HG03095 (cell line): Measurements from ENCODE around the gene LIM2.
A peak's percentile ranks its signal among the peaks of the same experiment; 100 is the strongest.
"Not testable (repeated sequence)": the region's sequence is repeated elsewhere in the genome, so short reads cannot be mapped to it uniquely, and the experiment has no call there.

Experiments
- ATAC-seq: cut with Tn5 transposase; IDR thresholded peaks from one replicate; pipeline ENCODE4 v1.9.1; 2021; ENCODE audit warnings: moderate library complexity; ENCODE audit not compliant: unreplicated experiment

The LIM2 gene

DNA sequence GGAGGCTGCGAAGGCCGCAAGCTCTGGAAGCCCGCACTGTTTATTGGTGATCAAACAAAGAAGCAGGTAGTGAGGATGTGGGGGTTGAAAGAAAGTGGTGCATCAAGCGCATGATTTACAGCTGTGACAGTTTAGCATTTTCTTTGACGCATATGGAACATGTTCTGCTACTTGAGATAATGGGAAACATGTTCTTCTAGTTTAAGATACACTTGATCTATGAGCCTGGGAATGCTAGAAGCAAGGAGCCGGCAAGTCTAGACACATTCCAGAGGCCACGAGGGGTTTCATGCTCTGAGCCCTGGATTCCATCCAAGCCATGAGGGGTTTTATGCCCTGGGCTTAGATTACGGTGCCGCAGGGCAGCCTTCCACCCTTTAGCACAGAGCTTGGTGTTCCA lies 9.7 kb upstream of the LIM2 start:
- ATAC-seq: not testable (repeated sequence)

DNA sequence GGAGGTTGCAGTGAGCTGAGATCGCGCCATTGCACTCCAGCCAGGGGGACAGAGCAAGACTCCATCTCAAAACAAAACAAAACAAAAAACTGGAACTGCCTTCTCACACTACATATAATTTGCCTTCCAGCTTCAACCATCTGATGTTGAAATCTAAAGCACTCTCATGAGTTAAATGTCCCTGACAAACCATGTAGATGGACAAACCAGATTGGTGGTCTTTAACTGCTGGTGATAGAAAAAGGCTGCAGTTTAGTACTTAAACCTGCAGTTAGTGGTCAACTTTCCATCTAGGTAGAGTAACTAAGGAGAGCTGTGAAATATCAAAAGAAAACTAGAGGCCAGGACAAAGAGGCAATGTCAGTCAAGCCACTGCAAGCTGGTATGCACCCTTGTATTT lies 8.4 kb upstream of the LIM2 start:
- no peak for ATAC-seq

DNA sequence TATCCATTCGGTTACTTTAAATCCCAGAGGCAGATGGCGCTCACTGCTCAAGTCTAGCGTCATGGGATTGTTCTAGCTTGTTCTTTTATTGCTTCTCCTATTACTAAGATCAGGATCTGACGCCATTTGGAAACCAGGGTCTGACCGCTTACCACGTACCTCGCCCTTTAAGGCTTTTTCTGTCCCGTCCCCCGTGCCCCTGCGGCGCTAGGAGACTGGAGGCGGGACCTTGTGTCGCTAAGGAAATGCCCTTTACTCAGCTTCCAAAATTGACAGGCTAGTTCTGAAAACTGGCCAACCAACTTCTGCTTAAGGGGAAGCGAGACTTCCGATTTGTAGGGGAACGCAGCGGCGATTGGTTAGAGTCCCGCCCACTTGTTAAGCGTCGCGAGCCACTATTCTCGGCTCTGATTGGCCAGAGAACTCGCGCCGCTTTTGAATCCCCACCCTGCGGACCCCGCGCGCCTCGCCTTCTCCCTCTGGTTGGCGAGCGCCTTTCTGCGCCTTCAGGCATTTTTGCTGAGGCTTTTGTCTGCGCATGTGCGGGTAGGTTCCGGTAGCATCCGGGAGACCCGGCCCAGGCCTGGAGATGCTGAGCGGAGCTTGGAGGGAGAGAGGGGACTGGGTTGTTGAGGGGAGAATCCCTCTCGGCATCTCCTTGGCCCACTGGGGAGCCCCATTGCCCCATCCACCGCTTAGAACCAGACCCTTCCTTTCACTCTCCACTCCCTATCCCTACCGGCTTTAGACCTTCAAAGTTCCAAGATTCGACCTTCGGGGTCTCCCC lies 6.5 kb upstream of the LIM2 start:
- ATAC-seq: peak; percentile 78

DNA sequence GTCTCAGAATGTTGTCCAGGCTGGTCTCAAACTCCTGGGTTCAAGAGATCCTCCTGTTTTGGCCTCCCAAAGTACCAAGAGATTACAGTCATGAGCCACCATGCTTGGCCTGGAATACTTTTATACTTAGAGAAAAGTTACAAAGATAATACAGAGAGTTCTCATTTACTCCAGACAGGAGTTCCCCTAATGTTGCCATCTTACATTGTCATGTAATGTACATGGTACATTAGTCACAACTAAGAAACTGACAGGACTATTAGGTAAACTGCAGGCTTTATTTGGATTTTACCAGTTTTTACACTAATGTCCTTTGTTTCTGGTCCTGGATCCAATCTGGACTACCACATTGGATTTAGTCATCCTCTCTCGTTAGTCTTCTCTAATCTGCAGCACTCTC lies 4.9 kb upstream of the LIM2 start:
- no peak for ATAC-seq

- no peak for ATAC-seq
Measured at GRCh38 chr19:51391073-51391611, 3.4 kb upstream of the LIM2 start.

- no peak for ATAC-seq
Measured at GRCh38 chr19:51389143-51389542, 1.4 kb upstream of the LIM2 start.

- ATAC-seq: no peak
Measured at GRCh38 chr19:51386882-51387520, 773 bp downstream of the LIM2 start.

- no peak for ATAC-seq
Measured at GRCh38 chr19:51382004-51382403, 5.8 kb downstream of the LIM2 start.

- ATAC-seq: no peak
Measured at GRCh38 chr19:51380379-51380778, 7.4 kb downstream of the LIM2 start.

DNA sequence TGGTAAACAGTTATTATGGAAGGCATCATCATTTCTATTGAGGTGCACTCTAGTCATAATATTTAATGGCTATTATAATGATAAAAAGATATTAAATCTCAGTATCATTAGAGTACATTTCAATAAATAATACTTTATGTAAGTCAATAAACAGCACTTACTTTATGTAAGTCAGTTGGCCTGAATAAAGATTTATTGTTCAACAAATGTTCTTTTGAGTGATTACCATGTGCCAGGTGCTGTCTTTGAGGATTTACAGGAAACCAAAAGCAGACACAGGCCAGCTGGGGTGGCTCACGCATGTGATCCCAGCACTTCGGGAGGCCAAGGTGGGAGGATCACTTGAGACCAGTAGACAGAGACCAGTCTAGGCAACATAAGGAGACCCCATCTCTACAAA lies 10.4 kb downstream of the LIM2 start:
- no peak for ATAC-seq

DNA sequence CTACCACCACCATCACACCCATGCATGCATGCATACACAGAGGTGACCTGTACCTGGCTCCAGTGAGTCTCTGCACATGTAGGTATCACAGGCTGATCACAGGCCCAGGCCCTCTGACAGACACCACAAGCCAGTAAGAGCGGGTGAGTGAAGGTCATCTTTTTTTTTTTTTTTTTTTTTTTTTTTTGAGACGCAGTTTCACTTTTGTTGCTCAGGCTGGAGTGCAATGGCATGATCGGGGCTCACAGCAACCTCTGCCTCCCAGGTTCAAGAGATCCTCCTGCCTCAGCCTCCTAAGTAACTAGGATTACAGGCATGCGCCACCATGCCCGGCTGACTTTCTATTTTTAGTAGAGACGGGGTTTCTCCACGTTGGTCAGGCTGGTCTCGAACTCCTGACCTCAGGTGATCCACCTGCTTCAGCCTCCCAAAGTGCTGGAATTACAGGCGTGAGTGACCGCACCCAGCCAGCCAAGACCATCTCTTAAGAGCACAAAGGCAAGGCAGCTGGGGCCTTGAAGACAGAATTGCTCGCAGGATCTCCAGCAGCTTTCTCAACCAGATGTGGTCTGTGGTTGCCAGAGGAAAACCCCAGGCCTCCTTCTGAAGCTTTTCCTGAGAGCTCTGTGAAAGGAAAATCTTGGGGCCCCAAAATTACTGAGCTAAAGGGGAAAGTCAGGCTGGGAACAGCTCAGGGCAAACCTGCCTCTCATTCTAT lies 12.1 kb downstream of the LIM2 start:
- no peak for ATAC-seq

- no peak for ATAC-seq
Measured at GRCh38 chr19:51372649-51373504, 14.9 kb downstream of the LIM2 start, which contains the start of gene NKG7. Gene NKG7 (minus strand): TSS chr19:51372654. CDS start chr19:51372535, 119 bp downstream.

DNA sequence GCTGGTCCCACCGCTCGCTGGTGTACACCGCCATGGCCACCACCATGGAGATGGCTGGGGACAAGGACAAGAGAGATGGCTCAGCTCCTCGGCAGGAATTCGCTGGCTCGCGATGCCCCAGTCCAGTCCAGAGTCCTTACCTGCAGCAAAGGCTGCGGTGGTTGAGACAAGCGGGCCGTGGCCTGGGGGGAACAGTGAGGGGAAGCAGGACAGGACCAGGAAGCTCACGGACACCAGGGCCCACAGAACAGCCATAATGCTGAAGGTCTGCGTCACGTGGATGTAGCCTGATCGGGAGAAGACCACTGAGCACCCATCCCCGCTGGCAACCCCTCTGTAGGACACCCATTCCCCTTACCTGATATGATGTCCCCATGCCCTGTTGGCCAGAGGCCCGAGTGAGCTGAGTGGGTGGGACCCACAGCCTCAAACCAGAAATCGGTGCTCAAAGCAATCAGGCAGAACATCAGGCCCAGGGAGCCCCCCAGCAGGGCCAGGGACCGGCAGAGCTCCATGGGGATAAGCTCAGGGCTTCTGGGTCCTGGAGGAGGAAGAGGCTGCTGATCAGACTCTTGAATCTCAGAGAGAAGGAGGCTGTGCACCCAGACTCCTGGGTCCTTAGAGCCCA lies 15.6 kb downstream of the LIM2 start:
- no peak for ATAC-seq

DNA sequence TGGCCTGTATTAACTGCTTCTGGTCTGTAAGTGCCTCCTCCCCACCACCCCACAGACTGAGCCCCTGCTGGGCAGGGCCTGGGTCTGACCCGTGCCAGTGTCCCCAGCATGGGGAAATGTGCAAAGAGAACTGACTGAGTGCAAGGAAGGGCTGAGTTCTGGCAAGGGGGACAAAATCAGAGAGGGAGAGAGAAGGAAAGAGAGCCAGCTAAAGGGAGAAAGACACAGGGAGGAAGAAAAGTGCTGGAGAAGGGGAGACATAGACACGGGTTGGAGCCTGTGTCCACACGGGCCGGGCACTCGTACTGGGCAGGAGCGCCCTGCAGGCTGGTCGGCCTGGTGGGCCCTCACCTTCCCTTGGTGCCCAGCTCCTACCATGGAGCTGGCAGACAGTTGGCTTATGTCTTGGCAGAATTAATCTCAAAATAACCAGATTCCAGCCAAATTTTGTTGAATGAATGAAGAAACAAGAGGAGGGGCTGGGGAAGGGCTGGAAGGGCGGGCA lies 16.5 kb downstream of the LIM2 start:
- no peak for ATAC-seq

DNA sequence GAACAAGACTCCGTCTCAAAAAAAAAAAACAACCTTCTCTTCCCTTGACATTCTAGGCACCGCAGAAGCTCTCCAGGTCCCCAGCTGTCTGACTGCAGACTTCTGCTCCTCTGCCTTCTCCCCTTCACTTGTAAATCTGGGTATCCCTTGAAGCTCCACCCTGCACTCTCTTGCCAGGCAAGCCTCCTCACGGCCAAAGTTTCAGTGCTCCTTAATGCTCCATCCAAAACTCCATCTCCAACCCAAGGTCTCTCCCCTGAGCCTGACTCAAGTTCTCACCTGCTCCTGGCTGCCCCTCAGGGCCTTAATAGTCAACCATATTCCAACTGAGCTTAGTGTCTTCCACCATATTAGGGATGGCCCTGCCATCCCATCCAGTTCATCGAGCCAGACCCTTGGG lies 17.5 kb downstream of the LIM2 start:
- no peak for ATAC-seq

DNA sequence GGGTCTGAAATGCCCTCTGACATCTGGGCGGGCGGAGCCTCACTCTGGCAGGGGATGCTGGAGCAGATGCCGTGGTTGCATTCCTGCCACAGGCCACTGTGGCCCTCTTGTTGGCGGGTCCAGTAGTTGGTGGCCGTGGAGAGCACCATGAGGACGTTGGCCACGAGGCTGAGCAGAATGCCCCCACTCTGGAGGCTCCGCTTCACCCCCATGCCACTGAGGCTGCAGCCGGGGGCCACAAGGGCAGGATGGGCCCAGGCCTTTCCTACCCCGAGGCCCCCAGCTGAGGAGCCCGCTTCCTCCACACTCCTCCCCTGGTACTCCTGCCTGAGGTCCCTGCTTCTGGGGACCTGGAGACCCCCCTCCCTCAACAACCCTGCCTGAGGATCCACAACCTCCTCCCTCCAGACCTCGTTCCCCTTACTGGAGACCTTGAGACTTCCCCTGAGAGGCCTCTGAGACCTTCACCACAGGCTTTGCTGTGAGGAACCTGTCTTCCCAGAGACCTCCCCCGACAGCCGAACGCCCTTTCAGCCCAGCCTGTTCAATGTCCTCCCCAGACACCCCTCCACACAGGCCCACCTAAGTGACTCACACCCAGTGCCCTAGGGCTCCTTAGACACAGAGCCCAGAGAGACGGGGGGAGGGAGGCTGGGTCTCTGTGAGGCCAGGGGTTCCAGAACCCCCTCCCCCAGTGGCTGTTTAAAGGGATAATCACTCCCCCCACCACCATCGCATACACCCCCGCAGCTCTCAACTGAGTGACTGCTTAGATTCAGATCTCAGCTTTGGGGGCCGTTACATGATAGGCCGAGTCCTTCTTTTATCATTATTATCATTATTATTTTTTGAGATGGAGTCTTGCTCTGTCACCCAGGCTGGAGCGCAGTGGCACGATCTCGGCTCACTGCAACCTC lies 19.1 kb downstream of the LIM2 start, which contains the start of gene CLDND2:
CLDND2 (minus strand) TSS at position 638 of the 917 bp plus-strand sequence; CDS start at position 212, 426 bp downstream.
- ATAC-seq: no peak

DNA sequence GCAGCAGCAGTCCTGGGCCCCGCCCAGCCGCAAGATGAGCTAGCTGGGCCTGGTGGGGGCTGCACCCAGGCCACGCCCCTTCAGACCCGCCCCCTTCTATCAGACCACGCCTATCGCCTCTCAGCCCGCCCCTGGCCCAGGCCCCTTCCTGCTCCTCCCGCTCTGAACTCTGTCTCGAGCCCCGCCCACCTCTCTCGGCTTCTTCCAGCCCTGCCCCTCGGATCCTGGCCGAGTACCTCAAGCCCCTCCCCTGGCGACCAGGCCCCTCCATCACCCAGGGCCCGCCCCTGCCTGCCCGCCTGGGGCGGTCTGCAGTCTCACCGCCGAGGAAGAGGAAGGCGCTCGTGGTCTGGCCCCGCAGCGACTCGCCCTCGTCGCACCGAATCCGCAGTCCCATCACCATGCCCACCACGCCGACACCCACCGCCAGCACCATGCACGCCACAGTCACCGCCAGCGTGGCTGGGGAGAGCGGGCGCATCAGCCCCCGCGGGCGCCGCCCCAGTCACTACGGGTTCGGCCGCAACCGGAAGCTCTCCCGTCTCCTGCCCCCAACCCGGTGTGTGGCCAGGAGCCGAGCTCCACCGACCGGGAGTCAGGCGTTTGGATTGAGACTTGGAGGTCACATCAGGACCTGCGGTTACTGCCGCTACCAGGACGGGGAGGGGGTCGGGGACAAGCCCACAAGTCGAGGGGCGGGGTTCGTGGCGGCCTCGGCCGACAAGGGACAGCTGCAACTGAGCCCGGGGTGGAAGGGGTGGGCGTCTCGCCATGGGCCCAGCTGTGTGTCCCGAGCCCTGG lies 20.0 kb downstream of the LIM2 start:
- peak; percentile 54 for ATAC-seq

DNA sequence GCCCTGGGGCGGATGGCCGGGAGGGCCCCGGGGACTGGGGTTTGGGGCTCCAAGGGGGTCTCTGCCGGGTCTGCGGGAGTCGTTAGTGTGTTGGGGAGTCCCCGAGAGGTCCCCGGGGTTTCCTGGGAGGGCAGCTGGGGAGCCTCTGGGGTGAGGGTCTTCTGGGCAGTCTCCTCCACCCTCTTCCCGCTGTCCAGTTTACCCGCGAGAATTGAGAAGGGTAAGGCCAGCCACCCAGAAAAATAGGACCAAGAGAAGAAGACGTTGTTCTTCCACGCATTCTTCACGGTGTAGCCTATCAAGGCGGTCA lies 20.6 kb downstream of the LIM2 start:
- peak; percentile 12 for ATAC-seq
